WTC11 (cell line): Measurements from ENCODE around the gene LAMA2. TPM values are rescaled to one million over a fixed set of nuclear protein-coding genes. Genes with fewer than 3 reads are reported as not detected.

ENCODE experiments used
- ATAC-seq: fragments of 200-7000 bp; cut with Tn5 transposase; 2 replicates; pipeline ENCODE4 v1.10.0; 2021; ENCODE audit warnings: mild to moderate bottlenecking, moderate library complexity
- CTCF ChIA-PET: fragments of 300-600 bp; sonication (Branson Sonifier 250); formaldehyde crosslinking; loops from one replicate; lab custom pipeline; 2021; ENCODE audit warnings: antibody characterized with exemption; lab: Charles Lee
- POLR2A ChIA-PET: fragments of 350-600 bp; sonication (Branson Sonifier 250); formaldehyde crosslinking; loops from one replicate; lab custom pipeline; 2021; ENCODE audit warnings: antibody characterized with exemption; lab: Charles Lee
- DNase-seq: peaks from one replicate; pipeline ENCODE4 v3.0.0; 2021; ENCODE audit warnings: low spot score
- H3K27ac Mint-ChIP-seq: 2 replicates; pipeline ENCODE4 v1.8.0; 2021; ENCODE audit warnings: mixed read lengths
- H3K27me3 Mint-ChIP-seq: 2 replicates; pipeline ENCODE4 v1.8.0; 2021; ENCODE audit warnings: low read depth, mild to moderate bottlenecking, moderate library complexity, mixed read lengths
- H3K36me3 Mint-ChIP-seq: 2 replicates; pipeline ENCODE4 v1.8.0; 2021; ENCODE audit warnings: mixed read lengths
- H3K4me1 Mint-ChIP-seq: 2 replicates; pipeline ENCODE4 v1.8.0; 2022; ENCODE audit warnings: mixed read lengths
- H3K4me3 Mint-ChIP-seq: 2 replicates; pipeline ENCODE4 v1.8.0; 2021; ENCODE audit warnings: mild to moderate bottlenecking, moderate library complexity, mixed read lengths
- H3K9me3 Mint-ChIP-seq: 2 replicates; pipeline ENCODE4 v1.8.0; 2021; ENCODE audit warnings: mixed read lengths
- AFF4 ChIP-seq: sonication (generic); formaldehyde crosslinking; IDR thresholded peaks from 2 replicates; pipeline ENCODE4 v1.8.1; 2023; ENCODE audit warnings: mild to moderate bottlenecking, missing genetic modification reagents, borderline replicate concordance
- AR ChIP-seq: fragments of 250-450 bp; sonication (Bioruptor Pico); IDR thresholded peaks from 2 replicates; pipeline ENCODE4 v1.9.0; 2021; ENCODE audit warnings: mild to moderate bottlenecking
- CBFB ChIP-seq: sonication (generic); formaldehyde crosslinking; IDR thresholded peaks from 2 replicates; pipeline ENCODE4 v1.8.1; 2022; ENCODE audit warnings: mild to moderate bottlenecking, low read depth, missing genetic modification reagents
- E2F4 ChIP-seq: sonication (generic); formaldehyde crosslinking; IDR thresholded peaks from 2 replicates; pipeline ENCODE4 v1.8.1; 2022; ENCODE audit warnings: low read depth, mild to moderate bottlenecking, moderate library complexity, missing genetic modification reagents, borderline replicate concordance
- ERG ChIP-seq: fragments of 250-450 bp; sonication (Bioruptor Pico); IDR thresholded peaks from 2 replicates; pipeline ENCODE4 v1.8.0; 2021; ENCODE audit warnings: mild to moderate bottlenecking
- GRHL2 ChIP-seq: fragments of 250-450 bp; sonication (Bioruptor Pico); IDR thresholded peaks from 2 replicates; pipeline ENCODE4 v1.8.0; 2022; ENCODE audit warnings: mild to moderate bottlenecking, moderate library complexity; ENCODE audit not compliant: insufficient replicate concordance, severe bottlenecking
- GTF2I ChIP-seq: fragments of 250-450 bp; sonication (Bioruptor Pico); conservative IDR thresholded peaks from 2 replicates; pipeline ENCODE4 v1.4.0; 2021; ENCODE audit warnings: mild to moderate bottlenecking
- HMGA2 ChIP-seq: fragments of 250-450 bp; sonication (Bioruptor Pico); IDR thresholded peaks from 2 replicates; pipeline ENCODE4 v1.4.0; 2021; ENCODE audit warnings: mild to moderate bottlenecking, moderate library complexity
- KAT7 ChIP-seq: sonication (generic); formaldehyde crosslinking; IDR thresholded peaks from 2 replicates; pipeline ENCODE4 v1.8.1; 2023; ENCODE audit warnings: missing genetic modification reagents, mild to moderate bottlenecking, borderline replicate concordance
- MAX ChIP-seq: sonication (generic); formaldehyde crosslinking; IDR thresholded peaks from 2 replicates; pipeline ENCODE4 v1.8.0; 2022; ENCODE audit warnings: mild to moderate bottlenecking, missing genetic modification reagents
- NFE2L1 ChIP-seq: sonication (generic); formaldehyde crosslinking; IDR thresholded peaks from 2 replicates; pipeline ENCODE4 v1.8.1; 2023; ENCODE audit warnings: missing genetic modification reagents
- NFYB ChIP-seq: sonication (generic); formaldehyde crosslinking; conservative IDR thresholded peaks from 2 replicates; pipeline ENCODE4 v1.8.0; 2022; ENCODE audit warnings: low read depth, missing genetic modification reagents
- NR2C2 ChIP-seq: sonication (generic); formaldehyde crosslinking; IDR thresholded peaks from 2 replicates; pipeline ENCODE4 v1.8.0; 2022; ENCODE audit warnings: mild to moderate bottlenecking, missing genetic modification reagents
- SOX15 ChIP-seq: fragments of 250-450 bp; sonication (Bioruptor Pico); IDR thresholded peaks from 2 replicates; pipeline ENCODE4 v1.9.0; 2021; ENCODE audit warnings: mild to moderate bottlenecking
- SP1 ChIP-seq: sonication (generic); formaldehyde crosslinking; conservative IDR thresholded peaks from 2 replicates; pipeline ENCODE4 v1.8.1; 2022; ENCODE audit warnings: missing genetic modification reagents
- ZBTB43 ChIP-seq: sonication (generic); formaldehyde crosslinking; IDR thresholded peaks from 2 replicates; pipeline ENCODE4 v1.8.1; 2023; ENCODE audit warnings: mild to moderate bottlenecking, missing genetic modification reagents
- ZNF121 ChIP-seq: sonication (generic); formaldehyde crosslinking; IDR thresholded peaks from 2 replicates; pipeline ENCODE4 v1.8.0; 2023; ENCODE audit warnings: missing genetic modification reagents
- total RNA-seq: library from RNA; stranded (reverse); gene quantifications from 3 replicates; pipeline ENCODE4 v1.2.3, GENCODE V29; 2021

Gene LAMA2
- total RNA-seq, 1 experiment from 2014 or later = 6.6 TPM

GRCh38 chr6:129429956-129430355 is 547.0 kb downstream of the LAMA2 start:
- no peak overlapping the region for H3K4me3 Mint-ChIP-seq
- H3K36me3 Mint-ChIP-seq = no peaks in the 10 kb centered on the region
- POLR2A ChIA-PET = no interaction called here
- H3K4me1 Mint-ChIP-seq = peaks cover 8% of the 10 kb centered on the region; the same call in 1 of the 2 replicates
- TF ChIP-seq GRHL2 (CRISPR knock-in tag) (no peak), NFE2L1 (CRISPR knock-in tag) (no peak), CBFB (CRISPR knock-in tag) (no peak), ZBTB43 (no peak), SOX15 (no peak)
- H3K9me3 Mint-ChIP-seq = no peaks in the 10 kb centered on the region
- H3K27ac Mint-ChIP-seq = no peak overlapping the region
- no peaks in the 10 kb centered on the region for H3K27me3 Mint-ChIP-seq
- DNase-seq (no peak), ATAC-seq (no peak)
- CTCF ChIA-PET = no interaction called here

GRCh38 chr6:129432738-129433137 is 549.8 kb downstream of the LAMA2 start:
- H3K27me3 Mint-ChIP-seq = no peaks in the 10 kb centered on the region
- DNase-seq = no peak
- TF ChIP-seq AFF4 = no peak
- no peak for TF ChIP-seq AR (CRISPR knock-in tag)
- TF ChIP-seq ERG = no peak
- no peak for TF ChIP-seq HMGA2 (CRISPR knock-in tag)
- no peak for TF ChIP-seq KAT7 (CRISPR knock-in tag)
- no peak for TF ChIP-seq MAX (CRISPR knock-in tag)
- no peak for TF ChIP-seq GTF2I (CRISPR knock-in tag)
- no peak for TF ChIP-seq SP1 (CRISPR knock-in tag)
- no peak for TF ChIP-seq NR2C2
- no peak for TF ChIP-seq NFYB (CRISPR knock-in tag)
- TF ChIP-seq E2F4 (CRISPR knock-in tag) = no peak
- TF ChIP-seq ZNF121 (CRISPR knock-in tag) = no peak
- no peak overlapping the region for H3K27ac Mint-ChIP-seq
- CTCF ChIA-PET = interaction anchor here (1.0 kb wide), 2 partner anchors 8 to 34 kb away, joined by 3 read pairs; no protein-coding TSS in a partner anchor
- H3K36me3 Mint-ChIP-seq = no peaks in the 10 kb centered on the region
- ATAC-seq = peak; percentile 57
- no peak overlapping the region for H3K4me3 Mint-ChIP-seq
- peaks cover 12% of the 10 kb centered on the region for H3K4me1 Mint-ChIP-seq
- H3K9me3 Mint-ChIP-seq = no peaks in the 10 kb centered on the region
- POLR2A ChIA-PET = no interaction called here
